OCI-LY1 (cell line): ENCODE data around the gene GGNBP2.

Experiments used
- H2AFZ ChIP-seq: fragments of 200-600 bp; sonication (generic), shearing (Covaris generic); 2 replicates; pipeline ENCODE4 v1.6.0; 2014; ENCODE audit warnings: antibody characterized with exemption, mild to moderate bottlenecking, low read length
- H3F3A ChIP-seq: fragments of 200-600 bp; sonication (generic), shearing (Covaris generic); 2 replicates; pipeline ENCODE4 v1.6.0; 2014; ENCODE audit warnings: mild to moderate bottlenecking, antibody characterized with exemption, low read length, moderate library complexity; ENCODE audit not compliant: insufficient read depth
- H3K27ac ChIP-seq: fragments of 200-600 bp; sonication (generic); 2 replicates; pipeline ENCODE4 v1.5.1; 2014; ENCODE audit warnings: low read length, mixed run types, mild to moderate bottlenecking, low read depth; ENCODE audit not compliant: poor library complexity, severe bottlenecking
- H3K27me3 ChIP-seq: fragments of 200-600 bp; sonication (generic); 2 replicates; pipeline ENCODE4 v1.6.0; 2014; ENCODE audit warnings: antibody characterized with exemption, mild to moderate bottlenecking, low read length, moderate library complexity; ENCODE audit not compliant: insufficient read depth
- H3K36me3 ChIP-seq: fragments of 200-600 bp; sonication (generic); 2 replicates; pipeline ENCODE4 v1.6.1; 2014; ENCODE audit warnings: mild to moderate bottlenecking, antibody characterized with exemption, low read length, moderate library complexity, mixed read lengths; ENCODE audit not compliant: insufficient read depth
- H3K4me1 ChIP-seq: fragments of 200-600 bp; sonication (generic); 2 replicates; pipeline ENCODE4 v1.5.1; 2014; ENCODE audit warnings: mild to moderate bottlenecking, low read length, moderate library complexity; ENCODE audit not compliant: insufficient read depth, severe bottlenecking
- H3K4me2 ChIP-seq: fragments of 200-600 bp; sonication (generic), shearing (Covaris generic); 2 replicates; pipeline ENCODE4 v1.6.1; 2014; ENCODE audit warnings: low read length
- H3K4me3 ChIP-seq: fragments of 200-600 bp; sonication (generic); 2 replicates; pipeline ENCODE4 v1.5.1; 2014; ENCODE audit warnings: low read length, low read depth, mild to moderate bottlenecking, mixed read lengths; ENCODE audit not compliant: poor library complexity, severe bottlenecking
- H3K79me2 ChIP-seq: fragments of 200-600 bp; shearing (Covaris generic); 2 replicates; pipeline ENCODE4 v1.6.1; 2016; ENCODE audit warnings: mixed run types, low read length, mixed read lengths; ENCODE audit not compliant: insufficient read depth
- H3K9ac ChIP-seq: fragments of 200-600 bp; sonication (generic), shearing (Covaris generic); 2 replicates; pipeline ENCODE4 v1.6.1; 2014; ENCODE audit warnings: mild to moderate bottlenecking, low read length, mixed read lengths
- H3K9me2 ChIP-seq: fragments of 200-600 bp; sonication (generic), shearing (Covaris generic); 2 replicates; pipeline ENCODE4 v1.6.1; 2014; ENCODE audit warnings: low read depth, mild to moderate bottlenecking, low read length, mixed read lengths
- H3K9me3 ChIP-seq: fragments of 200-600 bp; shearing (Covaris generic); 2 replicates; pipeline ENCODE4 v1.6.1; 2014; ENCODE audit warnings: low read length, mixed read lengths
- H4K20me1 ChIP-seq: fragments of 200-600 bp; sonication (generic), shearing (Covaris generic); 2 replicates; pipeline ENCODE4 v1.6.0; 2016; ENCODE audit warnings: mild to moderate bottlenecking, low read length; ENCODE audit not compliant: insufficient read depth
- CTCF ChIP-seq: fragments of 200-600 bp; sonication (generic), shearing (Covaris generic); IDR thresholded peaks from 2 replicates; pipeline ENCODE4 v1.5.1; 2017; ENCODE audit warnings: mild to moderate bottlenecking, antibody characterized with exemption, low read length, moderate library complexity, mixed read lengths
- EZH2 ChIP-seq: fragments of 200-600 bp; sonication (generic), shearing (Covaris generic); IDR thresholded peaks from 2 replicates; pipeline ENCODE4 v1.8.0; 2017; ENCODE audit warnings: borderline replicate concordance, mixed run types, mild to moderate bottlenecking, antibody characterized with exemption, low read length, moderate library complexity, mixed read lengths

GGNBP2 gene

GRCh38 chr17:36544307-36545076, at the start of gene GGNBP2:
Gene GGNBP2 (plus strand): TSS chr17:36544919. CDS start chr17:36545725, 806 bp downstream.
- H4K20me1 ChIP-seq: peaks cover 3% of the 10 kb centered on the region; the same call in 1 of the 2 replicates
- peaks cover 5% of the 10 kb centered on the region; the same call in 1 of the 2 replicates for H3F3A ChIP-seq
- H3K79me2 ChIP-seq: peaks cover 50% of the 10 kb centered on the region
- H3K9me3 ChIP-seq: no peaks in the 10 kb centered on the region
- H3K4me2 ChIP-seq: peak within 1 kb of the TSS; percentile 86
- H3K27ac ChIP-seq: peak within 1 kb of the TSS; percentile 92
- H2AFZ ChIP-seq: no peak within 1 kb of the TSS
- H3K9ac ChIP-seq: peak within 1 kb of the TSS; percentile 98
- H3K9me2 ChIP-seq: no peaks in the 10 kb centered on the region
- TF ChIP-seq CTCF: no peak; the same call in 1 of the 2 replicates
- TF ChIP-seq EZH2: no peak
- peak within 1 kb of the TSS; percentile 83 for H3K4me3 ChIP-seq
- H3K27me3 ChIP-seq: no peaks in the 10 kb centered on the region
- H3K36me3 ChIP-seq: peaks cover 19% of the 10 kb centered on the region
- peaks cover 34% of the 10 kb centered on the region for H3K4me1 ChIP-seq

- Histone ChIP-seq H3K9me3 (no peaks in the 10 kb centered on the region), H3K9me2 (no peaks in the 10 kb centered on the region), H3K9ac (no peak overlapping the region), H3F3A (no peaks in the 10 kb centered on the region), H3K27ac (no peak overlapping the region), H3K36me3 (peaks cover 78% of the 10 kb centered on the region), H3K4me3 (no peak overlapping the region), H2AFZ (no peak overlapping the region), H3K79me2 (peaks cover 13% of the 10 kb centered on the region), H3K4me2 (no peak overlapping the region), H3K4me1 (no peaks in the 10 kb centered on the region), H4K20me1 (no peaks in the 10 kb centered on the region), H3K27me3 (no peaks in the 10 kb centered on the region)
- no peak for TF ChIP-seq CTCF
- TF ChIP-seq EZH2: no peak
These were observed 49.6 kb upstream of the GGNBP2 start for GRCh38 chr17:36495076-36495578.

- Histone ChIP-seq H3K36me3 (peaks cover 82% of the 10 kb centered on the region), H3K79me2 (peaks cover 5% of the 10 kb centered on the region; the same call in 1 of the 2 replicates), H3K4me1 (no peaks in the 10 kb centered on the region), H3K9me3 (no peaks in the 10 kb centered on the region), H2AFZ (no peak overlapping the region), H3K4me3 (no peak overlapping the region), H3K27me3 (no peaks in the 10 kb centered on the region), H3K4me2 (no peak overlapping the region), H3F3A (no peaks in the 10 kb centered on the region), H3K27ac (no peak overlapping the region), H4K20me1 (no peaks in the 10 kb centered on the region), H3K9ac (no peak overlapping the region), H3K9me2 (no peaks in the 10 kb centered on the region)
- TF ChIP-seq EZH2: no peak
- no peak for TF ChIP-seq CTCF
These were observed 48.5 kb upstream of the GGNBP2 start for GRCh38 chr17:36496018-36496789.
